HG03025 (cell line): ENCODE measurements around the gene NGB.
"Not testable (repeated sequence)": the region's sequence is repeated elsewhere in the genome, so short reads cannot be mapped to it uniquely, and the experiment has no call there.

Source experiments
- ATAC-seq: cut with Tn5 transposase; IDR thresholded peaks from one replicate; pipeline ENCODE4 v1.9.1; 2021; ENCODE audit warnings: mild to moderate bottlenecking, moderate library complexity; ENCODE audit not compliant: unreplicated experiment, low FRiP score

The NGB gene

GRCh38 chr14:77271113-77271710, at the start of gene NGB:
Gene NGB (minus strand): TSS chr14:77271206. CDS start chr14:77270937, 269 bp downstream.
- no peak for ATAC-seq

GRCh38 chr14:77320238-77320935, 49.4 kb upstream of the NGB start, which contains the start of gene POMT2:
Gene POMT2 (minus strand): TSS chr14:77320883. CDS start chr14:77320681, 202 bp downstream.
- ATAC-seq: peak; percentile 64

- ATAC-seq: no peak
These were observed 48.4 kb upstream of the NGB start for GRCh38 chr14:77319422-77319821.

DNA sequence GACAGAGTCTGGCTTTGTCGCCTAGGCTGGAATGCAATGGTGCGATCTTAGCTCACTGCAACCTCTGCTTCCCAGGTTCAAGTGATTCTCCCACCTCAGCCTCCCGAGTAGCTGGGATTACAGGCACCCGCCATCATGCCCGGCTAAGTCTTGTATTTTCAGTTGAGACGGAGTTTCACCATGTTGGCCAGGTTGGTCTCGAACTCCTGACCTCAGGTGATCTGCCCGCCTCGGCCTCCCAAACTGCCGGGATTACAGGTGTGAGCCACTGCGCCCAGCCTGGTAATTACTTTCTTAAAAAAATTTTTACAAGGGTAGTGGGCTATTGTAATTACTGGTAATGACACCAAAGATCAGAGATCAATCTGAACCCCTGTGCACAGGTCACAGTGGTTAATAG, 47.8 kb upstream of the NGB start:
- ATAC-seq: not testable (repeated sequence)

DNA sequence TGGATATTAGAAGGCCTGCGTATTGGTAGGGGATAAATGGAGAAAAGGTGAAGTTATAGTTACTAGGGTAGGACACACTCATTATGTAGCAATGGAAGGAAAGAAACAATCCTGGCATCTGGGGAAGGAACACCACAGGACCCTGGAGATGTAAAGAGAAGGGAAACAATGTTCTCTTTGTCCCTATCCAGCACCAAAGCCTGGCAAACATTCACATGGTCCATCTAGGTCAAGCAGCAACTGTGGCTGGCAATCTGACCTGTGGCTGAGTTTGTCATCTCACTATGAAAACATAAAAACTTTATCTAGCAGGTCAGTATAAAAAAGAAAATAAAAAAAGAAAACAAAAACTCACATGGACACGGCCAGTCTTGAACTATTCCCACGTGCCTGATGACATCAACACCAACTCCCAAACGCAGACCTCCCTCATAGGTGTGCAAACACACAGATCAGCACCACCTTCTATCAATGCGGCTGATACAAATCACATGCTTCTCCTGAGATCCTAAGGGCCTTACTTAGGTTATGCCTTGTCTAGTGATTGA, 47.1 kb upstream of the NGB start:
- ATAC-seq: no peak

DNA sequence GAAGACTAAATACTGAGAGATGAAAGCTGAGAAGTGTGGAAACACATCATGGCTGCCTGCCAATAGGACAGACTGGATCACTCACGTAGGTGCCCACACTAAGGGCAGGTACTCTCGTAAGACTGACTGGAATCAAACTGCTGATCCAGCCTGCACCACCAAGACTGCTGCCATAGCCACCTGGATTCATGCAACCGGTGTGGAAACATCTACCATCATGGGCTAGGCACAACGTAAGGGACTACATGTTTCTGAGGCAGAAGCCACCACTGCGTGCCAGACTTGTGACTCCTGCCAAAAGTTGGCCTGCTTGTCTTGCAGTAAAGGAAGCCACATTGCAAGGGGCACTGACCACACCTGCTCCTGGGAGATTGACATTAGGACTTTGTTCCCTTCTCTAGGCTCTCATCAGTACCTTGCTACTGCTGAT, 45.9 kb upstream of the NGB start:
- ATAC-seq: no peak

- ATAC-seq: no peak
These were observed 45.1 kb upstream of the NGB start for GRCh38 chr14:77316195-77316505.

GRCh38 chr14:77314539-77315457, 43.8 kb upstream of the NGB start:
- no peak for ATAC-seq

GRCh38 chr14:77314043-77314442, 43.0 kb upstream of the NGB start:
- ATAC-seq: no peak

DNA sequence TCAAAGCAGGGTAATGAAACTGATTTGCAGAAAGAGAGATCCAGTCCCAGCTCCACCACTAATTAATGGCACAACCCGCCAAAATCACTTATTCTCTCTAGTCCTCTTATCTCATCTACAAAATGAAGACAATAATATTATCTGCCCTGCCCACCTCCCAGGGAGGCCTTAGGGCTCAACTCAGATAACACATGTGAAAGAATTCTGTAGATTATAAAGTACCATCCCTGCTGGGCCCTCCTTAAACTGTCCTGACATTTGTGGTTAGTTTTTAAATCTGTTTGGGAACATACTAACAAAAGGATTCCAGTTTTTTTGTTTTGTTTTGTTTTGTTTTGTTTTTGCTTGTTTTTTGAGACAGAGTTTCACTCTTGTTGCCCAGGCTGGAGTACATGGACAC, 42.4 kb upstream of the NGB start:
- ATAC-seq: no peak

- no peak for ATAC-seq
These were observed 40.2 kb upstream of the NGB start for GRCh38 chr14:77311217-77311616.

GRCh38 chr14:77310026-77310425, 39.0 kb upstream of the NGB start:
- ATAC-seq: no peak

DNA sequence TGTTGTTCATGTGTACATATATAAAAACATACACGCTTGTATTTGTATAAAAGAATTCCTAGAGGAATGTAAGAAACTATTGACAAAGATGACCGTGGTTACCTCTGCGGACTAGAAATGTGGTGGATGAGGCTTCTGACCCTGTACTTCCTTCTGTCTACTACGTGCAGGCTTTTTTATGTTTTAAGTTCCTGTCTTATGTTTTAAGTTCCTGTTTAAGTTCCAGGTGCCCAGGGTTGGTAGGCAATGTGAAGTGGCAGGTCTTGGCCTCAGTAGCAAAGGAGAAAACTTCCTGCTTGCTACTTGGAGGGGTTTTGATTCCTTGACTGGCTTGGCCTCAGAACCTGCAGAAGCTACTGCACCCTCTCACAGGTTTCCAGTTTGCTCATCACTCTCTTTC, 38.1 kb upstream of the NGB start:
- no peak for ATAC-seq

- no peak for ATAC-seq
These were observed 36.0 kb upstream of the NGB start for GRCh38 chr14:77306851-77307496.

- ATAC-seq: no peak
These were observed 35.4 kb upstream of the NGB start for GRCh38 chr14:77306416-77306815.

DNA sequence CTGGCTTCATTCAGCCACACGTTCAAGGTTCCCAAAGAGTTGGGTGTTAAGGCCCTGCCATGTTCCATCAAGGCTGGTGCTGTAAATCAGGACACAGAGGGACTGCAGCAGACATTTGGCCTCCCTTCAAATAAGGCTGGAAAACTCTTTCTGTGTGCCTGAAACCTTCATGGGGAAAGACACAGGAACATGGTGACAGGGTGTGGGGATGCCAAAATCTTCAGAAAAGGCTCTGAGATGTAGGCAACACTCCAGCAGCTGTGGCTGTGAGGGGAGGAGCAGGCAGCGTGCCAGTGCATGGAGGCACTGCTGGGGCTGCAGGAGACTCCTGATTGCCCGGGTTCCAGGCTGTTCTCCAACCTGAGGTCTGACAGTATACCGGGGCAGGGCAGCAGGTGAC, 34.7 kb upstream of the NGB start:
- ATAC-seq: no peak

GRCh38 chr14:77303417-77304156, 32.6 kb upstream of the NGB start:
- ATAC-seq: no peak

GRCh38 chr14:77302926-77303325, 31.9 kb upstream of the NGB start:
- no peak for ATAC-seq

DNA sequence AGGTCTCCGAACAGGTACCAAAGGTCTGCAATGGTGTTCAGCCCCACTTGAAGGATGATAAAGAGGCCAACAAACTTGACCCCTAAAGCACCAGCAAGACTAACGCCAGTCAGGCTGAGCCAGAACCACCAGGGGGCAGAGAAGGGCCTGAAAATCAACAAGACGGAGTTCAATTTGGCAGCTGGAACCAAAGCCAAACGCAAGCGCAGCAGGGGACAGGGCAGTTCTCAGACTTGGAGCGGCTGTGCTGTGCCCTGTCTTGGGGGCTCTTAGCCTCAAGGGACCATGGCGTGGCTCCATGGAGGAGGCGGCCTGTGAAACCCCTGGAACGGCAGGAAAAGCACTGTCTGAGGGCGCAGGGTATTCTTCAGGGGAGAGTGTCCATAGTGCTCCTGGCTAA, 30.1 kb upstream of the NGB start:
- ATAC-seq: no peak

- no peak for ATAC-seq
These were observed 28.8 kb upstream of the NGB start for GRCh38 chr14:77299771-77300170.
